ENCODE measurements around the gene FAM200B. TPM values are rescaled to one million over a fixed set of nuclear protein-coding genes. Genes with fewer than 3 reads are reported as not detected.

The FAM200B gene
- polyA plus RNA-seq, 1 of the 3 experiments (the other 2 are of a cell fraction) = 46.3 TPM

- no peak for TF ChIP-seq USF1 (IDR thresholded peaks at IDR 0.05; ENCODE audit: borderline replicate concordance, low read depth)
- TF ChIP-seq ELF1 (IDR thresholded peaks at IDR 0.05) = no peak
- TF ChIP-seq MAX (IDR thresholded peaks at IDR 0.05; ENCODE audit: low read depth) = no peak
- TF ChIP-seq TCF12 (IDR thresholded peaks at IDR 0.05) = no peak
These were observed 37.9 kb downstream of the FAM200B start (continued) for GRCh38 chr4:15719506-15719905.

GRCh38 chr4:15720851-15721250 is 39.2 kb downstream of the FAM200B start:
- Histone ChIP-seq H3K36me3 (replicated peaks in 1 of 2; ENCODE audit: control insufficient read depth in 1 of 2, insufficient read depth in 2 of 2, low read length in 1 of 2) (no peaks in the 10 kb centered on the region), H3K27me3 (ENCODE audit: insufficient read depth) (no peaks in the 10 kb centered on the region), H3K9me2 (no peaks in the 10 kb centered on the region), H3K79me2 (ENCODE audit: insufficient read depth) (no peaks in the 10 kb centered on the region), H3K4me2 (no peak overlapping the region), H3K4me3 (ENCODE audit: low read depth in 2 of 2, low read length in 1 of 2) (no peak overlapping the region), H3F3A (replicated peaks; ENCODE audit: insufficient read depth) (no peaks in the 10 kb centered on the region), H2AFZ (ENCODE audit: low read depth) (no peak overlapping the region), H3K9ac (no peak overlapping the region), H4K20me1 (ENCODE audit: insufficient read depth) (no peaks in the 10 kb centered on the region), H3K9me3 (no peaks in the 10 kb centered on the region), H3K4me1 (ENCODE audit: control insufficient read depth in 1 of 2, insufficient read depth in 2 of 2, low read depth in 1 of 2, low read length in 1 of 2) (peaks cover 0 to 13% of the 10 kb centered on the region in 2 experiments; a peak in 1 of 4 replicates), H3K27ac (ENCODE audit: low read depth in 2 of 2, low read length in 1 of 2) (no peak overlapping the region)
- ChIA-PET POLR2A (no interaction called here), CTCF (interaction anchor here (1.0 to 1.7 kb wide), 3 partner anchors 16 to 236 kb away, joined by 3 to 5 read pairs (median 4); no protein-coding TSS in a partner anchor)
- DNase-seq = no peak
- WGBS (ENCODE audit: low lambda C conversion rate) = 100% methylated on average over 2 of the region's 2 CpGs
- TF ChIP-seq IRF3 (IDR thresholded peaks at IDR 0.05; ENCODE audit: low read depth, low read length) (no peak), CTCF (IDR thresholded peaks at IDR 0.05) (no peak), FOXM1 (IDR thresholded peaks at IDR 0.05; ENCODE audit: low read depth) (no peak), PBX3 (IDR thresholded peaks at IDR 0.05) (no peak)

- Histone ChIP-seq H3K9ac (no peak overlapping the region), H3K27me3 (ENCODE audit: insufficient read depth) (no peaks in the 10 kb centered on the region), H2AFZ (ENCODE audit: low read depth) (no peak overlapping the region), H3K9me3 (no peaks in the 10 kb centered on the region), H3K4me1 (ENCODE audit: control insufficient read depth in 1 of 2, insufficient read depth in 2 of 2, low read depth in 1 of 2, low read length in 1 of 2) (no peaks in the 10 kb centered on the region), H3K79me2 (ENCODE audit: insufficient read depth) (no peaks in the 10 kb centered on the region), H4K20me1 (ENCODE audit: insufficient read depth) (no peaks in the 10 kb centered on the region), H3K9me2 (no peaks in the 10 kb centered on the region), H3K4me2 (no peak overlapping the region), H3K27ac (ENCODE audit: low read depth in 2 of 2, low read length in 1 of 2) (no peak overlapping the region), H3K4me3 (ENCODE audit: low read depth in 2 of 2, low read length in 1 of 2) (no peak overlapping the region), H3K36me3 (replicated peaks in 1 of 2; ENCODE audit: control insufficient read depth in 1 of 2, insufficient read depth in 2 of 2, low read length in 1 of 2) (no peaks in the 10 kb centered on the region), H3F3A (replicated peaks; ENCODE audit: insufficient read depth) (no peaks in the 10 kb centered on the region)
- 80% methylated on average over 4 of the region's 4 CpGs for WGBS (ENCODE audit: low lambda C conversion rate)
- CTCF ChIA-PET = interaction anchor here (2.7 kb wide), 1 partner anchor 231 kb away, joined by 9 read pairs; no protein-coding TSS in a partner anchor
- no peak for DNase-seq
- POLR2A ChIA-PET = no interaction called here
- TF ChIP-seq FOXM1 (IDR thresholded peaks at IDR 0.05; ENCODE audit: low read depth) = no peak
- no peak for TF ChIP-seq TCF12 (IDR thresholded peaks at IDR 0.05)
- no peak for TF ChIP-seq ELF1 (IDR thresholded peaks at IDR 0.05)
- no peak for TF ChIP-seq USF1 (IDR thresholded peaks at IDR 0.05; ENCODE audit: borderline replicate concordance, low read depth)
- no peak for TF ChIP-seq IRF3 (IDR thresholded peaks at IDR 0.05; ENCODE audit: low read depth, low read length)
- no peak for TF ChIP-seq NRF1 (IDR thresholded peaks at IDR 0.05; ENCODE audit: low read depth, low read length)
- no peak for TF ChIP-seq MXI1 (IDR thresholded peaks at IDR 0.05; ENCODE audit: low read depth, low read length)
- TF ChIP-seq GABPA (IDR thresholded peaks at IDR 0.05; ENCODE audit: low read depth) = no peak
- TF ChIP-seq FOSL2 (IDR thresholded peaks at IDR 0.05; ENCODE audit: borderline replicate concordance, low read depth) = no peak
- no peak for TF ChIP-seq SIN3A (IDR thresholded peaks at IDR 0.05; ENCODE audit: borderline replicate concordance, low read depth, low read length)
- no peak for TF ChIP-seq EZH2phosphoT487 (IDR thresholded peaks at IDR 0.05; ENCODE audit: borderline replicate concordance, low read depth)
- TF ChIP-seq ZBTB33 (IDR thresholded peaks at IDR 0.05; ENCODE audit: borderline replicate concordance, low read depth) = no peak
These were observed 44.0 kb downstream of the FAM200B start for GRCh38 chr4:15725608-15726007.
